ENCODE data around the gene OLFM3. TPM values are rescaled to one million over a fixed set of nuclear protein-coding genes. Genes with fewer than 3 reads are reported as not detected.

OLFM3 gene
- polyA plus RNA-seq, 1 of the 3 experiments (the other 2 are of a cell fraction) = not detected

DNA sequence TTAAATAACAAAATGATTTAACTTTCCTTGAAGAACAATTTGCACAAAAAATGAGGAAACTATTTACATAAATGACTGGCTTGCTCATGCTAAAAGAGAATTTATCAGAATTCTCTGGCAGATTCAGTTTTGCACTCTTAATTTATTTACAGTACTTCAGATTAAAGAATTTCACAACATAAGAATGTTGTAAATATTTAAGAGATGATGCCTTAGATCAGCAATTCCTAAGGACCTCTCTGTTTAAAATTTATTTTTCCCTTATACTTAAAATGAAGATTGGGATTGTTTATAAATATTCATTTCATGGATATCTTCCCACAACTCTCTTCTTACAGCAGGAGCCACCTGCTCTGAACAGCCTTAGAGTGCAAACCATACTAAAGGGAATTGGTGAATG lies 120.8 kb downstream of the OLFM3 start:
- Histone ChIP-seq H3K79me2 (ENCODE audit: insufficient read depth) (no peaks in the 10 kb centered on the region), H3K9me3 (no peaks in the 10 kb centered on the region), H3F3A (replicated peaks; ENCODE audit: insufficient read depth) (no peaks in the 10 kb centered on the region), H3K4me1 (ENCODE audit: control insufficient read depth in 1 of 2, insufficient read depth in 2 of 2, low read depth in 1 of 2, low read length in 1 of 2) (no peaks in the 10 kb centered on the region), H4K20me1 (ENCODE audit: insufficient read depth) (no peaks in the 10 kb centered on the region), H3K36me3 (replicated peaks in 1 of 2; ENCODE audit: control insufficient read depth in 1 of 2, insufficient read depth in 2 of 2, low read length in 1 of 2) (no peaks in the 10 kb centered on the region), H2AFZ (ENCODE audit: low read depth) (no peak overlapping the region), H3K9ac (no peak overlapping the region), H3K4me2 (no peak overlapping the region), H3K9me2 (no peaks in the 10 kb centered on the region; the same call in 1 of the 2 replicates), H3K27ac (ENCODE audit: low read depth in 2 of 2, low read length in 1 of 2) (no peak overlapping the region), H3K4me3 (ENCODE audit: low read depth in 2 of 2, low read length in 1 of 2) (no peak overlapping the region), H3K27me3 (ENCODE audit: insufficient read depth) (no peaks in the 10 kb centered on the region)
- ChIA-PET CTCF (no interaction called here), POLR2A (no interaction called here)
- no peak for DNase-seq
- no peak for TF ChIP-seq NFIC (IDR thresholded peaks at IDR 0.05; ENCODE audit: borderline replicate concordance)
- TF ChIP-seq EP300 (IDR thresholded peaks at IDR 0.05; ENCODE audit: borderline replicate concordance in 1 of 2, low read depth in 1 of 2, low read length in 1 of 2) = no peak
- no peak for TF ChIP-seq YY1 (IDR thresholded peaks at IDR 0.05; ENCODE audit: low read depth)
- no peak for TF ChIP-seq MEF2A (IDR thresholded peaks at IDR 0.05; ENCODE audit: borderline replicate concordance, low read depth)
- no peak for TF ChIP-seq TEAD4 (IDR thresholded peaks at IDR 0.05; ENCODE audit: borderline replicate concordance, insufficient read depth)
- TF ChIP-seq RAD21 (IDR thresholded peaks at IDR 0.05; ENCODE audit: low read length) = no peak
- no peak for TF ChIP-seq TAF1 (IDR thresholded peaks at IDR 0.05; ENCODE audit: borderline replicate concordance, low read depth, low read length)
- TF ChIP-seq NRF1 (IDR thresholded peaks at IDR 0.05; ENCODE audit: low read depth, low read length) = no peak
- TF ChIP-seq MAX (IDR thresholded peaks at IDR 0.05; ENCODE audit: low read depth) = no peak
- TF ChIP-seq TCF12 (IDR thresholded peaks at IDR 0.05) = no peak
- no peak for TF ChIP-seq GATA2 (CRISPR knock-in tag; IDR thresholded peaks at IDR 0.05)
- TF ChIP-seq JUND (IDR thresholded peaks at IDR 0.05) = no peak
- no peak for TF ChIP-seq RFX5 (IDR thresholded peaks at IDR 0.05; ENCODE audit: low read length)
- no peak for TF ChIP-seq IRF3 (IDR thresholded peaks at IDR 0.05; ENCODE audit: low read depth, low read length)
- TF ChIP-seq ELF1 (IDR thresholded peaks at IDR 0.05) = no peak

GRCh38 chr1:101873672-101874071 lies 123.1 kb downstream of the OLFM3 start:
- TF ChIP-seq USF1 (IDR thresholded peaks at IDR 0.05; ENCODE audit: borderline replicate concordance, low read depth) = no peak
- TF ChIP-seq RAD21 (IDR thresholded peaks at IDR 0.05; ENCODE audit: low read length) = no peak
- TF ChIP-seq FOXJ3 (CRISPR knock-in tag; IDR thresholded peaks at IDR 0.05) = no peak
- TF ChIP-seq TCF12 (IDR thresholded peaks at IDR 0.05) = no peak
- TF ChIP-seq FOSL2 (IDR thresholded peaks at IDR 0.05; ENCODE audit: borderline replicate concordance, low read depth) = no peak
- no peak for TF ChIP-seq CHD2 (IDR thresholded peaks at IDR 0.05; ENCODE audit: low read length, partially characterized antibody)
- no peak for TF ChIP-seq MXI1 (IDR thresholded peaks at IDR 0.05; ENCODE audit: low read depth, low read length)
- H3K79me2 ChIP-seq (ENCODE audit: insufficient read depth) = no peaks in the 10 kb centered on the region
- no peaks in the 10 kb centered on the region for H3K27me3 ChIP-seq (ENCODE audit: insufficient read depth)
- H3K9me3 ChIP-seq = no peaks in the 10 kb centered on the region
- H3F3A ChIP-seq (replicated peaks; ENCODE audit: insufficient read depth) = no peaks in the 10 kb centered on the region
- H3K9me2 ChIP-seq = no peaks in the 10 kb centered on the region; the same call in 1 of the 2 replicates
- no peaks in the 10 kb centered on the region for H3K4me1 ChIP-seq (ENCODE audit: control insufficient read depth in 1 of 2, insufficient read depth in 2 of 2, low read depth in 1 of 2, low read length in 1 of 2)
- H3K9ac ChIP-seq = no peak overlapping the region
- H3K4me3 ChIP-seq (ENCODE audit: low read depth in 2 of 2, low read length in 1 of 2) = no peak overlapping the region
- no peak overlapping the region for H3K27ac ChIP-seq (ENCODE audit: low read depth in 2 of 2, low read length in 1 of 2)
- H2AFZ ChIP-seq (ENCODE audit: low read depth) = no peak overlapping the region
- H3K36me3 ChIP-seq (replicated peaks in 1 of 2; ENCODE audit: control insufficient read depth in 1 of 2, insufficient read depth in 2 of 2, low read length in 1 of 2) = no peaks in the 10 kb centered on the region
- ChIA-PET CTCF (no interaction called here), POLR2A (no interaction called here)
- no peak for DNase-seq
- WGBS (ENCODE audit: low lambda C conversion rate) = 87% methylated on average over 1 of the region's 1 CpG
- no peak overlapping the region for H3K4me2 ChIP-seq
- no peaks in the 10 kb centered on the region for H4K20me1 ChIP-seq (ENCODE audit: insufficient read depth)
